Neural crest cell (in vitro differentiated cells): ENCODE measurements around the gene ALDH4A1. TPM values are rescaled to one million over a fixed set of nuclear protein-coding genes. Genes with fewer than 3 reads are reported as not detected.
"Not testable (repeated sequence)": the region's sequence is repeated elsewhere in the genome, so short reads cannot be mapped to it uniquely, and the experiment has no call there.

Experiments used
- DNase-seq: peaks from one replicate; pipeline ENCODE4 v3.0.0; 2021; ENCODE audit warnings: low read depth, mixed read lengths, low spot score
- H3K27ac Mint-ChIP-seq: one replicate; pipeline ENCODE4 v1.8.0; 2021; ENCODE audit warnings: mild to moderate bottlenecking, mixed read lengths; ENCODE audit not compliant: unreplicated experiment
- H3K27me3 Mint-ChIP-seq: 2 replicates; pipeline ENCODE4 v1.8.0; 2021; ENCODE audit warnings: low read depth, mild to moderate bottlenecking, mixed read lengths
- H3K36me3 Mint-ChIP-seq: 2 replicates; pipeline ENCODE4 v1.8.0; 2021; ENCODE audit warnings: low read depth, mild to moderate bottlenecking, mixed read lengths
- H3K4me1 Mint-ChIP-seq: 2 replicates; pipeline ENCODE4 v1.8.0; 2021; ENCODE audit warnings: mixed read lengths
- H3K4me3 Mint-ChIP-seq: one replicate; pipeline ENCODE4 v1.8.0; 2021; ENCODE audit warnings: mild to moderate bottlenecking, mixed read lengths
- H3K9me3 Mint-ChIP-seq: 2 replicates; pipeline ENCODE4 v1.8.0; 2021; ENCODE audit warnings: mixed read lengths
- CTCF ChIP-seq: fragments of 200-600 bp; sonication (generic); conservative IDR thresholded peaks from 2 replicates; pipeline ENCODE4 v1.5.0; 2021; ENCODE audit warnings: antibody characterized with exemption, mild to moderate bottlenecking
- total RNA-seq: library from RNA; stranded (reverse); gene quantifications from 2 replicates; pipeline ENCODE4 v1.2.1, GENCODE V29; 2021

Gene ALDH4A1
- total RNA-seq, 1 donor from 2014 or later, result 19.5 TPM

- no peak overlapping the region for H3K27ac Mint-ChIP-seq
- no peak overlapping the region for H3K4me3 Mint-ChIP-seq
- no peaks in the 10 kb centered on the region for H3K36me3 Mint-ChIP-seq
- H3K4me1 Mint-ChIP-seq, result peaks cover 19% of the 10 kb centered on the region
- no peak for DNase-seq
- no peaks in the 10 kb centered on the region for H3K27me3 Mint-ChIP-seq
- no peaks in the 10 kb centered on the region for H3K9me3 Mint-ChIP-seq
- TF ChIP-seq CTCF, result no peak
Measured at GRCh38 chr1:18895317-18895716, 7.0 kb downstream of the ALDH4A1 start.

GRCh38 chr1:18893120-18893519 lies 9.2 kb downstream of the ALDH4A1 start:
- Mint-ChIP-seq H3K27me3 (no peaks in the 10 kb centered on the region), H3K4me1 (peaks cover 19% of the 10 kb centered on the region), H3K9me3 (no peaks in the 10 kb centered on the region), H3K27ac (peak overlapping the region; percentile 29), H3K36me3 (no peaks in the 10 kb centered on the region), H3K4me3 (no peak overlapping the region)
- no peak for DNase-seq
- no peak for TF ChIP-seq CTCF

- Mint-ChIP-seq H3K27ac (peak overlapping the region; percentile 71), H3K4me1 (peaks cover 19% of the 10 kb centered on the region)
- H3K9me3 Mint-ChIP-seq, H3K27me3 Mint-ChIP-seq, H3K4me3 Mint-ChIP-seq, DNase-seq, H3K36me3 Mint-ChIP-seq: not testable (repeated sequence)
Measured at GRCh38 chr1:18891858-18892257, 10.5 kb downstream of the ALDH4A1 start.

GRCh38 chr1:18891426-18891780 lies 11.0 kb downstream of the ALDH4A1 start:
- DNase-seq, result no peak
- Mint-ChIP-seq H3K9me3 (no peaks in the 10 kb centered on the region), H3K27me3 (no peaks in the 10 kb centered on the region), H3K4me3 (no peak overlapping the region), H3K27ac (peak overlapping the region; percentile 43), H3K36me3 (no peaks in the 10 kb centered on the region), H3K4me1 (peaks cover 19% of the 10 kb centered on the region)
- no peak for TF ChIP-seq CTCF

GRCh38 chr1:18890706-18891425 lies 11.5 kb downstream of the ALDH4A1 start:
- Mint-ChIP-seq H3K36me3 (no peaks in the 10 kb centered on the region), H3K4me1 (peaks cover 19% of the 10 kb centered on the region), H3K27ac (peak overlapping the region; percentile 43), H3K27me3 (no peaks in the 10 kb centered on the region), H3K9me3 (no peaks in the 10 kb centered on the region), H3K4me3 (no peak overlapping the region)
- no peak for DNase-seq
- no peak for TF ChIP-seq CTCF

GRCh38 chr1:18886003-18886335 lies 16.4 kb downstream of the ALDH4A1 start:
- Mint-ChIP-seq H3K27ac (no peak overlapping the region), H3K4me1 (no peaks in the 10 kb centered on the region), H3K27me3 (no peaks in the 10 kb centered on the region), H3K4me3 (no peak overlapping the region), H3K36me3 (no peaks in the 10 kb centered on the region), H3K9me3 (no peaks in the 10 kb centered on the region)
- no peak for TF ChIP-seq CTCF
- no peak for DNase-seq
